GM21423 (cell line): ENCODE measurements around the gene PARPBP.
"Not testable (repeated sequence)": the region's sequence is repeated elsewhere in the genome, so short reads cannot be mapped to it uniquely, and the experiment has no call there.

Experiments
- ATAC-seq: cut with Tn5 transposase; IDR thresholded peaks from one replicate; pipeline ENCODE4 v1.9.1; 2021; ENCODE audit warnings: mild to moderate bottlenecking, moderate library complexity; ENCODE audit not compliant: unreplicated experiment

The PARPBP gene

DNA sequence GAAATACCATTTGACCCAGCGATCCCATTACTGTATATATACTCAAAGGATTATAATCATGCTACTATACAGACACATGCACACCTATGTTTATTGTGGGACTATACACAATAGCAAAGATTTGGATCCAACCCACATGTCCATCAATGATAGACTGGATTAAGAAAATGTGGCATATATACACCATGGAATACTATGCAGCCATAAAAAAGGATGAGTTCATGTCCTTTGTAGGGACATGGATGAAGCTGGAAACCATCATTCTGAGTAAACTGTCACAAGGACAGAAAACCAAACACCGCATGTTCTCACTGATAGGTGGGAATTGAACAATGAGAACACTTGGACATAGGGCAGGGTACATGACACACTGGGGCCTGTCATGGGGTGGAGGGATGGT, 120.9 kb downstream of the PARPBP start:
- ATAC-seq, result not testable (repeated sequence)
